GM23338 (cell line): ENCODE measurements around the gene ARHGEF3. TPM values are rescaled to one million over a fixed set of nuclear protein-coding genes. Genes with fewer than 3 reads are reported as not detected.

ENCODE experiments used
- ATAC-seq: fragments of 200-7000 bp; cut with Tn5 transposase; 3 replicates; pipeline ENCODE4 v1.9.1; 2020
- DNase-seq: peaks from one replicate; pipeline ENCODE4 v3.0.0-alpha.2; 2015; ENCODE audit warnings: low spot score
- H2AFZ ChIP-seq: fragments of 200-600 bp; sonication (generic); 2 replicates; pipeline ENCODE4 v1.8.0; 2016; ENCODE audit warnings: antibody characterized with exemption, mild to moderate bottlenecking, moderate library complexity
- H3F3A ChIP-seq: fragments of 200-600 bp; sonication (generic); replicated peaks from 2 replicates; pipeline ENCODE4 v1.8.0; 2017; ENCODE audit warnings: antibody characterized with exemption, mixed run types, low read depth
- H3K27ac ChIP-seq: fragments of 200-600 bp; sonication (generic); 2 replicates; pipeline ENCODE4 v1.6.1; 2016; ENCODE audit warnings: low read depth
- H3K27me3 ChIP-seq: fragments of 200-600 bp; sonication (generic); 2 replicates; pipeline ENCODE4 v1.8.0; 2016; ENCODE audit warnings: mild to moderate bottlenecking, mixed run types, moderate library complexity; ENCODE audit not compliant: insufficient read depth
- H3K36me3 ChIP-seq: fragments of 200-600 bp; sonication (generic); 2 replicates; pipeline ENCODE4 v1.8.0; 2016; ENCODE audit warnings: mild to moderate bottlenecking; ENCODE audit not compliant: insufficient read depth
- H3K4me1 ChIP-seq: fragments of 200-600 bp; sonication (generic); 2 replicates; pipeline ENCODE4 v1.8.0; 2016; ENCODE audit warnings: mild to moderate bottlenecking, moderate library complexity; ENCODE audit not compliant: insufficient read depth
- H3K4me2 ChIP-seq: fragments of 200-600 bp; sonication (generic); 2 replicates; pipeline ENCODE4 v1.7.1; 2017; ENCODE audit warnings: mixed run types
- H3K4me3 ChIP-seq: fragments of 200-600 bp; sonication (generic); 2 replicates; pipeline ENCODE4 v1.6.1; 2016; ENCODE audit warnings: mixed run types
- H3K79me2 ChIP-seq: fragments of 200-600 bp; sonication (generic); replicated peaks from 2 replicates; pipeline ENCODE4 v1.8.0; 2017; ENCODE audit warnings: mild to moderate bottlenecking; ENCODE audit not compliant: insufficient read depth
- H3K9me2 ChIP-seq: fragments of 200-600 bp; sonication (generic); 2 replicates; pipeline ENCODE4 v1.8.0; 2017; ENCODE audit not compliant: insufficient read depth
- H4K20me1 ChIP-seq: fragments of 200-600 bp; sonication (generic); replicated peaks from 2 replicates; pipeline ENCODE4 v1.8.0; 2017; ENCODE audit warnings: mild to moderate bottlenecking; ENCODE audit not compliant: insufficient read depth
- H3K27ac Mint-ChIP-seq: 2 replicates; pipeline ENCODE4 v1.8.0; 2020; ENCODE audit warnings: inconsistent platforms, mild to moderate bottlenecking, moderate library complexity, mixed read lengths
- H3K27me3 Mint-ChIP-seq: 3 replicates; pipeline ENCODE4 v1.8.0; 2022; ENCODE audit warnings: low read depth, mild to moderate bottlenecking, moderate library complexity, mixed read lengths, inconsistent platforms; ENCODE audit not compliant: insufficient read depth, poor library complexity
- H3K36me3 Mint-ChIP-seq: 3 replicates; pipeline ENCODE4 v1.8.0; 2021; ENCODE audit warnings: low read depth, mild to moderate bottlenecking, inconsistent platforms, moderate library complexity, mixed read lengths
- H3K4me1 Mint-ChIP-seq: 3 replicates; pipeline ENCODE4 v1.8.0; 2020; ENCODE audit warnings: mild to moderate bottlenecking, inconsistent platforms, mixed read lengths
- H3K4me3 Mint-ChIP-seq: 3 replicates; pipeline ENCODE4 v1.8.0; 2021; ENCODE audit warnings: moderate library complexity, mild to moderate bottlenecking, inconsistent platforms, mixed read lengths
- H3K9me3 Mint-ChIP-seq: 3 replicates; pipeline ENCODE4 v1.8.0; 2020; ENCODE audit warnings: moderate library complexity, mild to moderate bottlenecking, inconsistent platforms, mixed read lengths
- CREB1 ChIP-seq: fragments of 250-450 bp; sonication (Bioruptor Pico); IDR thresholded peaks from 2 replicates; pipeline ENCODE4 v1.5.0; 2020; ENCODE audit warnings: low read depth, mild to moderate bottlenecking, moderate library complexity
- CTCF ChIP-seq, 2 experiments: fragments of 200-600 bp in 1 of 2; sonication (generic) in 1 of 2; conservative IDR thresholded peaks; 2 replicates each; pipeline versions ENCODE4 v1.5.1 to v1.6.1; 2016 to 2017; ENCODE audit warnings: antibody characterized with exemption in 2 of 2, low read depth in 2 of 2, mild to moderate bottlenecking in 2 of 2, moderate library complexity in 1 of 2
- ETS1 ChIP-seq: IDR thresholded peaks from 2 replicates; pipeline ENCODE4 v1.6.1; 2016; ENCODE audit warnings: antibody characterized with exemption
- EZH2 ChIP-seq: fragments of 200-600 bp; sonication (generic); IDR thresholded peaks from one replicate; pipeline ENCODE4 v1.8.0; 2017; ENCODE audit warnings: antibody characterized with exemption, mild to moderate bottlenecking, low read depth; ENCODE audit not compliant: unreplicated experiment
- EZH2phosphoT487 ChIP-seq: fragments of 200-600 bp; sonication (generic); IDR thresholded peaks from one replicate; pipeline ENCODE4 v1.8.1; 2018; ENCODE audit warnings: antibody characterized with exemption; ENCODE audit not compliant: unreplicated experiment
- JUNB ChIP-seq: IDR thresholded peaks from one replicate; pipeline ENCODE4 v1.6.1; 2016; ENCODE audit warnings: antibody characterized with exemption; ENCODE audit not compliant: unreplicated experiment
- NANOG ChIP-seq: IDR thresholded peaks from 2 replicates; pipeline ENCODE4 v1.6.1; 2016; ENCODE audit warnings: antibody characterized with exemption, borderline replicate concordance
- POLR2AphosphoS5 ChIP-seq: IDR thresholded peaks from 2 replicates; pipeline ENCODE4 v1.6.1; 2016; ENCODE audit warnings: antibody characterized with exemption, low read depth
- REST ChIP-seq: IDR thresholded peaks from one replicate; pipeline ENCODE4 v1.6.1; 2018; ENCODE audit warnings: antibody characterized with exemption; ENCODE audit not compliant: unreplicated experiment
- STAT1 ChIP-seq: IDR thresholded peaks from one replicate; pipeline ENCODE4 v1.6.1; 2016; ENCODE audit warnings: antibody characterized with exemption; ENCODE audit not compliant: unreplicated experiment
- ZNF114 ChIP-seq: fragments of 250-450 bp; sonication (Bioruptor Pico); IDR thresholded peaks from 2 replicates; pipeline ENCODE4 v1.5.0; 2020; ENCODE audit warnings: mild to moderate bottlenecking, moderate library complexity
- ZNF331 ChIP-seq: fragments of 250-450 bp; sonication (Bioruptor Pico); IDR thresholded peaks from 2 replicates; pipeline ENCODE4 v1.5.0; 2020; ENCODE audit warnings: low read depth, mild to moderate bottlenecking, moderate library complexity
- ZNF462 ChIP-seq: fragments of 250-450 bp; sonication (Bioruptor Pico); IDR thresholded peaks from 2 replicates; pipeline ENCODE4 v1.5.0; 2020; ENCODE audit warnings: mild to moderate bottlenecking, moderate library complexity
- polyA plus RNA-seq: library from polyadenylated mRNA; unstranded; fragments of >200 nt; fragmentation: Nextera tagmentation; extraction: Ambion mirVana; gene quantifications from 2 replicates; pipeline ENCODE4 v1.2.1, GENCODE V29; 2016
- total RNA-seq: library from RNA; depleted of rRNA; stranded (reverse); fragments of >200 nt; shearing (Covaris generic); gene quantifications from 2 replicates; pipeline ENCODE4 v1.2.3, GENCODE V29; 2014

ARHGEF3 gene
- total and polyA plus RNA-seq, 2 experiments from 2014 or later: 5.0 to 5.1 TPM

GRCh38 chr3:56782215-56782614 lies 19.5 kb downstream of the ARHGEF3 start:
- H3K4me3 Mint-ChIP-seq: no peak overlapping the region
- H2AFZ ChIP-seq: no peak overlapping the region
- no peak overlapping the region for H3K27ac ChIP-seq
- H3K9me2 ChIP-seq: no peaks in the 10 kb centered on the region
- ATAC-seq (no peak), DNase-seq (no peak)
- H3K4me2 ChIP-seq: no peak overlapping the region
- no peak overlapping the region for H3K27ac Mint-ChIP-seq
- H3K79me2 ChIP-seq: no peaks in the 10 kb centered on the region
- peaks cover 2% of the 10 kb centered on the region for H3K27me3 Mint-ChIP-seq
- no peaks in the 10 kb centered on the region for H3K9me3 Mint-ChIP-seq
- H3K27me3 ChIP-seq: no peaks in the 10 kb centered on the region
- H3F3A ChIP-seq: no peaks in the 10 kb centered on the region
- no peaks in the 10 kb centered on the region for H3K36me3 ChIP-seq
- H3K4me3 ChIP-seq: no peak overlapping the region
- H4K20me1 ChIP-seq: 0 out of 2 replicates have a peak, but pooled peaks cover 2% of the 10 kb centered on the region
- H3K4me1 Mint-ChIP-seq: peaks cover 10% of the 10 kb centered on the region
- H3K36me3 Mint-ChIP-seq: no peaks in the 10 kb centered on the region
- TF ChIP-seq ZNF114 (CRISPR knock-in tag) (no peak), REST (no peak), EZH2phosphoT487 (no peak), ETS1 (no peak), NANOG (no peak), POLR2AphosphoS5 (no peak), ZNF331 (CRISPR knock-in tag) (no peak), ZNF462 (no peak), JUNB (no peak), CTCF (conservative IDR thresholded peaks at IDR 0.05; ENCODE audit: low read depth in 2 of 2) (no peak), STAT1 (no peak), EZH2 (no peak), CREB1 (CRISPR knock-in tag) (no peak)
- no peaks in the 10 kb centered on the region for H3K4me1 ChIP-seq
